Measurements from ENCODE around the gene HAPLN3. TPM values are rescaled to one million over a fixed set of nuclear protein-coding genes. Genes with fewer than 3 reads are reported as not detected.
"Not testable (repeated sequence)": the region's sequence is repeated elsewhere in the genome, so short reads cannot be mapped to it uniquely, and the experiment has no call there.

Gene HAPLN3
- total and polyA plus RNA-seq, 9 donors: 2.7 to 10.0 (median 3.9) TPM

DNA sequence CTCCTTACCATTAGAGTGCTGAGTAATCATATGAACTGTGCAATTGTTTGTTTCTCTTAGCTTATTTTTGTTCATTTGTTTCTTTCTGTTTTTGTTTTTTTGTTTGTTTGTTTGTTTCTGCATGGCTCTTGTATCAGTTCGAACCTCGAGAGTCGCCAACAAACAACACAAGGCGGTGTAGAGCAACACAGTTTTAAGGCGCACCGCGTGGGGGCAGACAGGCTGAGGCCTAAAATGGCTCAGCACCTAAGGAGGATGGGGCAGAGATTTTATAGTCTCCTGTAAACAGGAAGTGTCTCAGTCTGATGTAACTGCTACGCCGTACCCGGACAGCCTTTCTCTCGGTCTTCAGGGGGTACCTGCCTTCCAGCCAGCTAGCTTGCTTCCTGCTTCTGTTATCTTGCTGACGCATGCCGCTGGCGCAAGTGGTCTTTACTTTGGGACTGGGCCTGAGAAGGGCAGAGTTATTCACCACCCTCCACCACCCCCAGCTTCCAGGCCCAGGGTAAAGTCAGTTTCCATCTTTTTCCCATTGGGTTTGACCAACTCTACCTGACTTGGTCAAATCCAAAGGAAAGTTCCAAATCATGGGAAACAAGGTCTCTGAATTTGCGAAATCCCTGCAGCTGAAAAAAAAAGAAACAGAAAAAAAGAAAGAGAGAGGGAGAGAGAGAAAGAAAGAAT, 43.6 kb upstream of the HAPLN3 start:
- H3K4me1 ChIP-seq (ENCODE audit: insufficient read depth): no peaks in the 10 kb centered on the region

DNA sequence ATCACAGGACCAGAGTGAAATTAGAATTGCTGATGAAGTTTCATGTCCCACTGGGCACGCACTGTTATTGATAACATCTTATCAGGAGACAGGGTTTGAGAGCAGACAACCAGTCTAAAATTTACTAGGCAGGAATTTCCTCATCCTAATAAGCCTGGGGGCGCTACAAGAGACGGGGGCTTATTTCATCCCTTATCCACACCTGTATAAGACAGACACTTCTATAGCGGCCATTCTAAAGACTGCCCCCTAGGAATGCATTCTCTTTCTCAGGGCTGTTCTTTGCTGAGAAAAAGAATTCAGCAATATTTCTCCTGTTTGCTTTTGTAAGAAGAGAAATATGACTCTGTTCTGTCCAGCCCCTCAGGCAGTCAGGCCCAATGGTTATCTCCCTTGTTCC, 39.1 kb upstream of the HAPLN3 start:
- H3K4me1 ChIP-seq (ENCODE audit: insufficient read depth); H3K9me3 ChIP-seq; H3K4me3 ChIP-seq; intact Hi-C loops (cut with DNase I); H3K27me3 ChIP-seq; H3K36me3 ChIP-seq; DNase-seq; H3K27ac ChIP-seq: not testable (repeated sequence)
- 78 to 87% (median 80%) methylated on average over 4 of the region's 4 CpGs for WGBS, 3 donors

More for the DNA sequence above, 43.6 kb upstream of the HAPLN3 start:
- Histone ChIP-seq H3K36me3 (no peaks in the 10 kb centered on the region), H3K27ac (no peak overlapping the region), H3K27me3 (no peaks in the 10 kb centered on the region), H3K9me3 (no peaks in the 10 kb centered on the region), H3K4me3 (no peak overlapping the region)
- no peak for TF ChIP-seq POLR2A (IDR thresholded peaks at IDR 0.05)
- TF ChIP-seq, protein P1, sequence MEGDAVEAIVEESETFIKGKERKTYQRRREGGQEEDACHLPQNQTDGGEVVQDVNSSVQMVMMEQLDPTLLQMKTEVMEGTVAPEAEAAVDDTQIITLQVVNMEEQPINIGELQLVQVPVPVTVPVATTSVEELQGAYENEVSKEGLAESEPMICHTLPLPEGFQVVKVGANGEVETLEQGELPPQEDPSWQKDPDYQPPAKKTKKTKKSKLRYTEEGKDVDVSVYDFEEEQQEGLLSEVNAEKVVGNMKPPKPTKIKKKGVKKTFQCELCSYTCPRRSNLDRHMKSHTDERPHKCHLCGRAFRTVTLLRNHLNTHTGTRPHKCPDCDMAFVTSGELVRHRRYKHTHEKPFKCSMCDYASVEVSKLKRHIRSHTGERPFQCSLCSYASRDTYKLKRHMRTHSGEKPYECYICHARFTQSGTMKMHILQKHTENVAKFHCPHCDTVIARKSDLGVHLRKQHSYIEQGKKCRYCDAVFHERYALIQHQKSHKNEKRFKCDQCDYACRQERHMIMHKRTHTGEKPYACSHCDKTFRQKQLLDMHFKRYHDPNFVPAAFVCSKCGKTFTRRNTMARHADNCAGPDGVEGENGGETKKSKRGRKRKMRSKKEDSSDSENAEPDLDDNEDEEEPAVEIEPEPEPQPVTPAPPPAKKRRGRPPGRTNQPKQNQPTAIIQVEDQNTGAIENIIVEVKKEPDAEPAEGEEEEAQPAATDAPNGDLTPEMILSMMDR (IDR thresholded peaks at IDR 0.05): no peak
- TF ChIP-seq EP300 (IDR thresholded peaks at IDR 0.05): no peak
- DNase-seq: no peak
- 83 to 93% (median 87%) methylated on average over 15 of the region's 15 CpGs for WGBS, 3 donors
- intact Hi-C loops (cut with DNase I): no loop called here

DNA sequence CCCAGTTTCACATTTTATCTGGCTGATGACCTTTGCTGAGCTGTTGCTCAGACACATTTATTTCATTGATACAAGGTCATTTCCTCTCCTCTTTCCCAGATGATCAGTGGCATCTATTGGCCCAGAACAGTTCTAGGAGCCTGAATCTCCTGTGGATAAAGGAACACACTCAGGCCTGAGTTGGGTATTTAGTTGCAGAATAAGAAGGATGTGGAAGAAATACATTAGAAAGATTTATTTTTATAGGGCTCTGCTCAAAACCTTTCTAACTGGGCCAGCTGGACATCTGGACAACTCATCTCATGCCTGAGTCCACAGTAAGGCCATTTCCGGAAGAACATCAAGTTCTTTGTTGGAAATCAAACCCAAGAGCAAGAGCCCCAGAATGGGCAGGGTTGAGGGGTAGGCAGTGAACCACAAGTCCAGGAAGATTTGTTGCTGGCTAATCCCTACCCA, 37.6 kb upstream of the HAPLN3 start:
- H3K4me3 ChIP-seq: no peak overlapping the region
- TF ChIP-seq, protein P1 (IDR thresholded peaks at IDR 0.05): no peak
- TF ChIP-seq EP300 (IDR thresholded peaks at IDR 0.05) (no peak), POLR2A (IDR thresholded peaks at IDR 0.05) (no peak)
- H3K36me3 ChIP-seq: no peaks in the 10 kb centered on the region
- no peaks in the 10 kb centered on the region for H3K4me1 ChIP-seq (ENCODE audit: insufficient read depth)
- H3K27me3 ChIP-seq: no peaks in the 10 kb centered on the region
- WGBS, 3 donors: 62 to 87% (median 72%) methylated on average over 1 of the region's 1 CpG
- intact Hi-C loops (cut with DNase I): no loop called here
- no peaks in the 10 kb centered on the region for H3K9me3 ChIP-seq
- no peak for DNase-seq
- H3K27ac ChIP-seq: no peak overlapping the region

DNA sequence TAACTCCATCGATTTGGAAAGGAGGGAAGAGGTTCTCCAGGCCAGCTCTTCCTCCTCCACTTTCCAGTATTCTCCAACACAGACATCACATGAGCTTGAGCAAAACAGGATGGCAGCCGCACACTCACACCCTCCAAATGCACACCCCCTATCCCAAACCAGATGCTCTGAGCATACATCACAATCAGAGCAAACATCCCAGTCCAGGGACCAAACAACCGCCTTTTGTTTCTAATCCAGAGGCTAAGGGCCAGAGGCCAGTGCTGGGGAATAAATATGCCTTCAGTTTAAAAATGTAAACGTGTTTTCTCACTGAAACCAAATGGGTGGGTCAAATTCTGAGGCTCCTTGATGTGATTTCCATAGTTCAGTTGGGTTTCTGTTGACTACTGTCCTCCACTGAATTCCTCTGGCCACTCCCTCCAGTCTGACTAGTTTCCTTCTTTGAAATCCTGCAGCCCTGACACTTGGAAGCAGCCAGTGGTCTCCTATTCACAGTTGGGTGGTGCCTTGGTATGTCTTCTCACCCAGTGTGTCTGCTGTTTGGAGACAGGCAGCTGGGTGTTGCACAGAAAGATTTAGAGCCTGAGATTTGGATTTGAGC, 37.0 kb upstream of the HAPLN3 start:
- Histone ChIP-seq H3K4me1 (ENCODE audit: insufficient read depth) (no peaks in the 10 kb centered on the region), H3K36me3 (no peaks in the 10 kb centered on the region), H3K4me3 (no peak overlapping the region), H3K27me3 (no peaks in the 10 kb centered on the region), H3K27ac (no peak overlapping the region), H3K9me3 (no peaks in the 10 kb centered on the region)
- intact Hi-C loops (cut with DNase I): no loop called here
- TF ChIP-seq, protein P1 (IDR thresholded peaks at IDR 0.05): no peak
- TF ChIP-seq EP300 (IDR thresholded peaks at IDR 0.05): no peak
- TF ChIP-seq POLR2A (IDR thresholded peaks at IDR 0.05): no peak
- 33 to 42% (median 41%) methylated on average over 4 of the region's 4 CpGs for whole genome bisulfite sequencing, 3 donors
- no peak for DNase-seq

DNA sequence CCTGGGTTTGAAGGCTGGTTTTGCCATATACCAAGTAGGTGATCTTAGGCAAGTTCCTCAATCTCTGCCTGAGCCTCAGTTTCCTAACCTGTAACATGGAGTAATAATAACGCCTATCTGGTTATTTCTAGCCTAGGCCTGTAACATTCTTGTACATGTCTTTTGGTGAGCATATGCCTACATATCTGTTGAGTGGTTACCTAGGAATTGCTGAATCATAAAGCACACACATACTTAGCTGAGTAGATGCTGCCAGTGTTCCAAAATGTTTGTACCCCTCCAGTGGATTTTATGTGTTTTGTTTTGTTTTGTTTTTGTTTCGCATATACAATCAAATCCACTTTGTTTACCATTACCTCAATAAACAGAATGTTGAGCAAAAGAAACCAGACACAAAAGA, 35.2 kb upstream of the HAPLN3 start:
- H3K27me3 ChIP-seq: no peaks in the 10 kb centered on the region
- no peak for TF ChIP-seq EP300 (IDR thresholded peaks at IDR 0.05)
- TF ChIP-seq, protein P1 (IDR thresholded peaks at IDR 0.05): no peak
- TF ChIP-seq POLR2A (IDR thresholded peaks at IDR 0.05): no peak
- no peaks in the 10 kb centered on the region for H3K36me3 ChIP-seq
- intact Hi-C loops (cut with DNase I): no loop called here
- H3K4me3 ChIP-seq: no peak overlapping the region
- DNase-seq: no peak
- no peaks in the 10 kb centered on the region for H3K4me1 ChIP-seq (ENCODE audit: insufficient read depth)
- WGBS, 3 donors: 81 to 84% (median 82%) methylated on average over 2 of the region's 2 CpGs
- no peaks in the 10 kb centered on the region for H3K9me3 ChIP-seq
- H3K27ac ChIP-seq: no peak overlapping the region

DNA sequence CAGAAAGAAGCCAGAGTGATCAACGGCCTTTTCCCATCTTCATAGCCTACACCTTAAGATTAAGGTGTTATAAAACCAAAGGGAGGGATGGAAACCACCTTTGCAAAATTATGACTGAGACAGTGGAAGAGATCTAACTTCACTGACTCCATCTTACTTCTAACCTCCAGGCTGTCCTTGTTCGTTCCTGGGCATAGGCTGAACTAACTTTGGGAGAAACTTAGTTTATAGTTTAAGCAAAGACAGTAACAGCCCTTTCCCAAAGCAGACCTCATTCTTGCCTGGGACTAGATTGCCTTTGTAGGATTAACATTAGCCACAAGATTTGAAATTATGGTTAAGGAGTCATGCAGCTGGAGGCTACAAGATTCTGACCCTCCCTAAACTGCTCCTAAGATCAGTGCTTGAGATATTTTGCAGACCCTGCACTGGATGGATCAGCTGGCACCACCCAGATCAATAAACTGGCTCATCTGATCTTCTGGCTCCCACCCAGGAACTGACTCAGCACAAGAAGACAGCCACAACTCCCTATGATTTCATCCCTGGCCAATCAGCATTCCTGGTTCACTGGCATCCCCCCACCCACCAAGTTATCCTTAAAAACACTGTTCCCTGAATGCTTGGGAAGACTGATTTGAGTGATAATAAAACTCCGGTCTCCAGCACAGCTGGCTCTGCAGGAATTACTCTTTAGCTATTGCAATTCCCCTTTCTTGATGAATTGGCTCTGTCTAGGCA, 34.2 kb upstream of the HAPLN3 start:
- intact Hi-C loops (cut with DNase I); H3K27ac ChIP-seq; H3K9me3 ChIP-seq; H3K4me1 ChIP-seq (ENCODE audit: insufficient read depth); DNase-seq; H3K4me3 ChIP-seq; H3K36me3 ChIP-seq; H3K27me3 ChIP-seq: not testable (repeated sequence)
- 65 to 71% (median 71%) methylated on average over 3 of the region's 3 CpGs for WGBS, 3 donors

DNA sequence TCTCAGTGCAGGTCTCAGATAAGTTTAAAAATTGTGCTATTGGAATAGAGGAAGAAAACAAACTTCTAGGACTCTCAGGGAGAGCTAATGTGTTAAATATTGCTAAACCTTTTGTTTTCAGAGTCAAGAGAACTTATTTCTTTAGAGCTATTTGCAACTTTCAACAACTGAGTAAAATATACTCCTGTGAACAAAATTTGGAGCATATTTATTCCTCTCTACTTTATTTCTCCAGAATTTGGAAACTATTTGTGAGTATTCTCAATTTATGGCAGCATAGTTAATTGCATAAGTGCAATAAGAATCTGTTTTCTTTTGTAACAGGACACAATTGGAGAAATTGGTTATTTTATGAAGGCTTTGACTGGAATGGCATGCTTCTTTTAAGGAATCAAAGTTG, 32.8 kb upstream of the HAPLN3 start:
- not testable (repeated sequence) for H3K27ac ChIP-seq

More for the DNA sequence above, 32.8 kb upstream of the HAPLN3 start:
- DNase-seq; H3K4me1 ChIP-seq (ENCODE audit: insufficient read depth); H3K27me3 ChIP-seq; H3K9me3 ChIP-seq; H3K36me3 ChIP-seq; intact Hi-C loops (cut with DNase I); H3K4me3 ChIP-seq: not testable (repeated sequence)

All from ovary (tissue), 9 donors.